Liver (tissue), 9 donors: ENCODE data around the gene HADHB. TPM values are rescaled to one million over a fixed set of nuclear protein-coding genes. Genes with fewer than 3 reads are reported as not detected.
"Not testable (repeated sequence)": the region's sequence is repeated elsewhere in the genome, so short reads cannot be mapped to it uniquely, and the experiment has no call there.

Experiments
- DNase-seq: peaks from one replicate; pipeline ENCODE4 v3.0.0-alpha.2; 2017; ENCODE audit warnings: low spot score
- H3K27ac ChIP-seq, 2 donors: one replicate each; pipeline ENCODE4 v1.7.0; 2013; ENCODE audit warnings: inconsistent platforms in 2 of 2, low read length in 2 of 2, control low read depth in 1 of 2, low read depth in 1 of 2, mild to moderate bottlenecking in 1 of 2
- H3K27me3 ChIP-seq, 4 donors: one replicate each; pipeline versions ENCODE4 v1.6.1 to v1.7.0; 2013; ENCODE audit warnings: low read length in 3 of 4, inconsistent platforms in 1 of 4, mild to moderate bottlenecking in 1 of 4, moderate library complexity in 1 of 4; ENCODE audit not compliant: control insufficient read depth in 4 of 4, insufficient read depth in 4 of 4
- H3K36me3 ChIP-seq, 4 donors: one replicate each; pipeline versions ENCODE4 v1.6.1 to v1.7.0; 2013; ENCODE audit warnings: low read length in 3 of 4, mild to moderate bottlenecking in 3 of 4, low read depth in 1 of 4, moderate library complexity in 1 of 4; ENCODE audit not compliant: control insufficient read depth in 4 of 4, insufficient read depth in 3 of 4
- H3K4me1 ChIP-seq, 4 donors: one replicate each; pipeline versions ENCODE4 v1.6.1 to v1.7.0; 2013; ENCODE audit warnings: low read length in 3 of 4, mild to moderate bottlenecking in 3 of 4, moderate library complexity in 1 of 4; ENCODE audit not compliant: control insufficient read depth in 4 of 4, insufficient read depth in 4 of 4
- H3K4me3 ChIP-seq, 3 donors: one replicate each; pipeline versions ENCODE4 v1.6.1 to v1.7.0; 2013; ENCODE audit warnings: low read length in 3 of 3, control low read depth in 1 of 3, low read depth in 1 of 3, mild to moderate bottlenecking in 1 of 3
- H3K9ac ChIP-seq, 2 donors: one replicate each; pipeline ENCODE4 v1.7.0; 2013; ENCODE audit warnings: low read length in 2 of 2, mild to moderate bottlenecking in 2 of 2, moderate library complexity in 2 of 2, control low read depth in 1 of 2, low read depth in 1 of 2
- H3K9me3 ChIP-seq, 4 donors: one replicate each; pipeline versions ENCODE4 v1.6.1 to v1.7.0; 2013; ENCODE audit warnings: low read length in 3 of 4; ENCODE audit not compliant: control insufficient read depth in 4 of 4
- ATF3 ChIP-seq: IDR thresholded peaks from 2 replicates; pipeline ENCODE4 v1.6.1; 2016; ENCODE audit warnings: antibody characterized with exemption
- EGR1 ChIP-seq, 2 donors: IDR thresholded peaks; 2 replicates each; pipeline ENCODE4 v1.6.1; 2016 to 2018; ENCODE audit warnings: antibody characterized with exemption in 2 of 2, low read depth in 2 of 2
- FOXA1 ChIP-seq: IDR thresholded peaks from 2 replicates; pipeline ENCODE4 v1.6.1; 2016; ENCODE audit warnings: antibody characterized with exemption
- FOXA2 ChIP-seq: IDR thresholded peaks from 2 replicates; pipeline ENCODE4 v1.6.1; 2016; ENCODE audit warnings: antibody characterized with exemption
- GABPA ChIP-seq, 2 donors: IDR thresholded peaks in 1 of 2; conservative IDR thresholded peaks in 1 of 2; 2 replicates each; pipeline ENCODE4 v1.6.1; 2016; ENCODE audit warnings: antibody characterized with exemption in 2 of 2, mild to moderate bottlenecking in 1 of 2, moderate library complexity in 1 of 2
- HNF4A ChIP-seq, 2 donors: conservative IDR thresholded peaks; 2 replicates each; pipeline ENCODE4 v1.6.1; 2016; ENCODE audit warnings: antibody characterized with exemption in 2 of 2, mild to moderate bottlenecking in 2 of 2
- HNF4G ChIP-seq: IDR thresholded peaks from 2 replicates; pipeline ENCODE4 v1.6.1; 2016; ENCODE audit warnings: antibody characterized with exemption
- JUND ChIP-seq, 2 donors: IDR thresholded peaks; 2 replicates each; pipeline ENCODE4 v1.6.1; 2016; ENCODE audit warnings: antibody characterized with exemption in 2 of 2
- MAX ChIP-seq: IDR thresholded peaks from 2 replicates; pipeline ENCODE4 v1.6.1; 2016; ENCODE audit warnings: antibody characterized with exemption
- NR2F2 ChIP-seq: IDR thresholded peaks from 2 replicates; pipeline ENCODE4 v1.6.1; 2016; ENCODE audit warnings: antibody characterized with exemption
- RAD21 ChIP-seq, 2 donors: IDR thresholded peaks; 2 replicates each; pipeline ENCODE4 v1.6.1; 2016; ENCODE audit warnings: antibody characterized with exemption in 2 of 2, mild to moderate bottlenecking in 2 of 2
- RXRA ChIP-seq, 2 donors: IDR thresholded peaks; 2 replicates each; pipeline ENCODE4 v1.6.1; 2017 to 2018; ENCODE audit warnings: antibody characterized with exemption in 2 of 2, mild to moderate bottlenecking in 1 of 2
- SP1 ChIP-seq: IDR thresholded peaks from 2 replicates; pipeline ENCODE4 v1.6.1; 2018; ENCODE audit warnings: antibody characterized with exemption, mild to moderate bottlenecking
- TAF1 ChIP-seq: conservative IDR thresholded peaks from 2 replicates; pipeline ENCODE4 v1.6.1; 2016; ENCODE audit warnings: antibody characterized with exemption, mild to moderate bottlenecking
- YY1 ChIP-seq: IDR thresholded peaks from 2 replicates; pipeline ENCODE4 v1.6.1; 2016; ENCODE audit warnings: antibody characterized with exemption, mild to moderate bottlenecking
- ZBTB33 ChIP-seq: IDR thresholded peaks from 2 replicates; pipeline ENCODE4 v1.6.1; 2016; ENCODE audit warnings: antibody characterized with exemption
- WGBS: extraction: QIAGEN DNeasy Blood & Tissue Kit; methylation state at CpG from one replicate; pipeline ENCODE4 v1.1.7; 2013; 5-methylcytosine and 5-hydroxymethylcytosine counted together
- polyA plus RNA-seq, 2 donors: library from polyadenylated mRNA; stranded (reverse) in 1 of 2; unstranded in 1 of 2; fragments of 200-250 nt in 1 of 2; fragments of >200 nt in 1 of 2; fragmentation: Nextera tagmentation in 1 of 2; extraction: Ambion mirVana in 1 of 2; gene quantifications; one replicate each; pipeline versions ENCODE4 v1.2.1 to v1.2.3, GENCODE V29; 2013 to 2015
- total RNA-seq, 2 donors: library from RNA; depleted of rRNA; stranded (reverse); fragments of >200 nt; gene quantifications; one replicate each; pipeline ENCODE4 v1.2.3, GENCODE V29; 2014
- TF ChIP-seq, protein P1 (sequence below): fragments of 150-350 bp; IDR thresholded peaks from 2 replicates; pipeline ENCODE4 v1.5.1; 2017; ENCODE audit warnings: improper control_type of control experiment, low read depth, low read length; ENCODE audit not compliant: missing input control
- TF ChIP-seq, protein P2 (sequence below): IDR thresholded peaks from 2 replicates; pipeline ENCODE4 v1.6.1; 2016; ENCODE audit warnings: antibody characterized with exemption, mild to moderate bottlenecking
- donor health status: healthy.
- donor health status: healthy.
- donor health status: healthy.
- donor health status: healthy.
- donor health status: healthy.

Gene HADHB
- total and polyA plus RNA-seq, 4 donors = 103 to 284 (median 261) TPM

- Histone ChIP-seq H3K4me3 (no peak overlapping the region), H3K27me3 (no peaks in the 10 kb centered on the region), H3K27ac (no peak overlapping the region), H3K9ac (no peak overlapping the region), H3K9me3 (no peaks in the 10 kb centered on the region), H3K4me1 (peaks cover 0 to 10% (median 2%) of the 10 kb centered on the region in 4 donors), H3K36me3 (no peaks in the 10 kb centered on the region)
- TF ChIP-seq FOXA1 (no peak), NR2F2 (no peak), FOXA2 (no peak), EGR1 (IDR thresholded peaks at IDR 0.05; ENCODE audit: low read depth in 2 of 2) (no peak)
- 58% methylated on average over 6 of the region's 6 CpGs for WGBS
- no peak for DNase-seq
Observed at GRCh38 chr2:26302846-26303245, 58.1 kb downstream of the HADHB start.

- not testable (repeated sequence) for H3K27me3 ChIP-seq, H3K27ac ChIP-seq, H3K36me3 ChIP-seq, DNase-seq, H3K4me3 ChIP-seq, H3K4me1 ChIP-seq, H3K9ac ChIP-seq, H3K9me3 ChIP-seq
- 83% methylated on average over 7 of the region's 7 CpGs for WGBS
Observed at GRCh38 chr2:26305094-26305493, 60.4 kb downstream of the HADHB start.

DNA sequence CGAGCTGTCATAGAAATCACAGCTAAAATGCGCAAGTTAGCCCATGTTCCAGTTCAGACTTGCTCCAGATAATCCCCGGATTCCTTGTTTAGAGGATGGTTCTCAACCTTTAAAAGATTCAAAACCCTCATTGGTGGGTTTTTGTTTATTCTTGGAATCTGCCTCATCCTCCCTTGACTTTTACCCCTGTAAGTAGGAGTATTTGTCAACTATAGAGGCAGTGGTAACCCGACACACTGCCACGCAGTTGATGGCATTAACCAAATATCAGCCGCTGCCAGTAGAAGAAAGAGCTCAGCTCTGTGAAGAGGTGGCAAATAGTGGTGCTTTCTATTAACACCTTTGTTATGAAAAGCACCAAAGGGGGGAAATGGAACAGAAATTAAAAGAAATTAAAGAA is 60.8 kb downstream of the HADHB start:
- Histone ChIP-seq H3K9me3 (no peaks in the 10 kb centered on the region), H3K9ac (no peak overlapping the region), H3K4me1 (no peaks in the 10 kb centered on the region), H3K27me3 (no peaks in the 10 kb centered on the region), H3K4me3 (no peak overlapping the region), H3K36me3 (no peaks in the 10 kb centered on the region), H3K27ac (no peak overlapping the region)
- TF ChIP-seq, protein P1, sequence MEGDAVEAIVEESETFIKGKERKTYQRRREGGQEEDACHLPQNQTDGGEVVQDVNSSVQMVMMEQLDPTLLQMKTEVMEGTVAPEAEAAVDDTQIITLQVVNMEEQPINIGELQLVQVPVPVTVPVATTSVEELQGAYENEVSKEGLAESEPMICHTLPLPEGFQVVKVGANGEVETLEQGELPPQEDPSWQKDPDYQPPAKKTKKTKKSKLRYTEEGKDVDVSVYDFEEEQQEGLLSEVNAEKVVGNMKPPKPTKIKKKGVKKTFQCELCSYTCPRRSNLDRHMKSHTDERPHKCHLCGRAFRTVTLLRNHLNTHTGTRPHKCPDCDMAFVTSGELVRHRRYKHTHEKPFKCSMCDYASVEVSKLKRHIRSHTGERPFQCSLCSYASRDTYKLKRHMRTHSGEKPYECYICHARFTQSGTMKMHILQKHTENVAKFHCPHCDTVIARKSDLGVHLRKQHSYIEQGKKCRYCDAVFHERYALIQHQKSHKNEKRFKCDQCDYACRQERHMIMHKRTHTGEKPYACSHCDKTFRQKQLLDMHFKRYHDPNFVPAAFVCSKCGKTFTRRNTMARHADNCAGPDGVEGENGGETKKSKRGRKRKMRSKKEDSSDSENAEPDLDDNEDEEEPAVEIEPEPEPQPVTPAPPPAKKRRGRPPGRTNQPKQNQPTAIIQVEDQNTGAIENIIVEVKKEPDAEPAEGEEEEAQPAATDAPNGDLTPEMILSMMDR = no peak
- TF ChIP-seq YY1 = no peak
- TF ChIP-seq JUND (IDR thresholded peaks at IDR 0.05) = no peak
- TF ChIP-seq RAD21 (IDR thresholded peaks at IDR 0.05) = no peak
- no peak for TF ChIP-seq HNF4A (conservative IDR thresholded peaks at IDR 0.05)
- TF ChIP-seq GABPA (IDR thresholded peaks at IDR 0.05 in 1 of 2, conservative IDR thresholded peaks at IDR 0.05 in 1 of 2) = no peak
- TF ChIP-seq HNF4G = no peak
- TF ChIP-seq FOXA1 = no peak
- no peak for TF ChIP-seq ZBTB33
- no peak for TF ChIP-seq TAF1
- TF ChIP-seq SP1 = no peak
- no peak for TF ChIP-seq MAX
- TF ChIP-seq EGR1 (IDR thresholded peaks at IDR 0.05; ENCODE audit: low read depth in 2 of 2) = no peak
- TF ChIP-seq, protein P2, sequence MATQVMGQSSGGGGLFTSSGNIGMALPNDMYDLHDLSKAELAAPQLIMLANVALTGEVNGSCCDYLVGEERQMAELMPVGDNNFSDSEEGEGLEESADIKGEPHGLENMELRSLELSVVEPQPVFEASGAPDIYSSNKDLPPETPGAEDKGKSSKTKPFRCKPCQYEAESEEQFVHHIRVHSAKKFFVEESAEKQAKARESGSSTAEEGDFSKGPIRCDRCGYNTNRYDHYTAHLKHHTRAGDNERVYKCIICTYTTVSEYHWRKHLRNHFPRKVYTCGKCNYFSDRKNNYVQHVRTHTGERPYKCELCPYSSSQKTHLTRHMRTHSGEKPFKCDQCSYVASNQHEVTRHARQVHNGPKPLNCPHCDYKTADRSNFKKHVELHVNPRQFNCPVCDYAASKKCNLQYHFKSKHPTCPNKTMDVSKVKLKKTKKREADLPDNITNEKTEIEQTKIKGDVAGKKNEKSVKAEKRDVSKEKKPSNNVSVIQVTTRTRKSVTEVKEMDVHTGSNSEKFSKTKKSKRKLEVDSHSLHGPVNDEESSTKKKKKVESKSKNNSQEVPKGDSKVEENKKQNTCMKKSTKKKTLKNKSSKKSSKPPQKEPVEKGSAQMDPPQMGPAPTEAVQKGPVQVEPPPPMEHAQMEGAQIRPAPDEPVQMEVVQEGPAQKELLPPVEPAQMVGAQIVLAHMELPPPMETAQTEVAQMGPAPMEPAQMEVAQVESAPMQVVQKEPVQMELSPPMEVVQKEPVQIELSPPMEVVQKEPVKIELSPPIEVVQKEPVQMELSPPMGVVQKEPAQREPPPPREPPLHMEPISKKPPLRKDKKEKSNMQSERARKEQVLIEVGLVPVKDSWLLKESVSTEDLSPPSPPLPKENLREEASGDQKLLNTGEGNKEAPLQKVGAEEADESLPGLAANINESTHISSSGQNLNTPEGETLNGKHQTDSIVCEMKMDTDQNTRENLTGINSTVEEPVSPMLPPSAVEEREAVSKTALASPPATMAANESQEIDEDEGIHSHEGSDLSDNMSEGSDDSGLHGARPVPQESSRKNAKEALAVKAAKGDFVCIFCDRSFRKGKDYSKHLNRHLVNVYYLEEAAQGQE = no peak
- TF ChIP-seq FOXA2 = no peak
- TF ChIP-seq RXRA (IDR thresholded peaks at IDR 0.05) = no peak
- TF ChIP-seq NR2F2 = no peak
- no peak for TF ChIP-seq ATF3
- no peak for DNase-seq
- 89% methylated on average over 6 of the region's 6 CpGs for WGBS
